Caco-2 (cell line): Measurements from ENCODE around the gene FHIP1A. TPM values are rescaled to one million over a fixed set of nuclear protein-coding genes. Genes with fewer than 3 reads are reported as not detected.
"Not testable (repeated sequence)": the region's sequence is repeated elsewhere in the genome, so short reads cannot be mapped to it uniquely, and the experiment has no call there.

Experiments
- BruUV-seq: library from RNA; stranded (reverse); fragments of 400-500 nt; replicated peaks from 2 replicates; lab custom pipeline; 2021; lab: Mats Ljungman, UMichigan
- CTCF ChIA-PET: fragments of 300-600 bp; sonication (Branson Sonifier 250); formaldehyde crosslinking; loops from one replicate; lab custom pipeline; 2022; ENCODE audit warnings: antibody characterized with exemption; lab: Charles Lee
- POLR2A ChIA-PET: fragments of 300-600 bp; sonication (Branson Sonifier 250); formaldehyde crosslinking; loops from one replicate; lab custom pipeline; 2022; ENCODE audit warnings: antibody characterized with exemption; lab: Charles Lee
- DNase-seq, 2 experiments: peaks; one replicate each; pipeline versions ENCODE4 v3.0.0 to v3.0.0-alpha.2; 2020 to 2022
- H3K27me3 ChIP-seq: replicated peaks from 2 replicates; pipeline ENCODE4 v1.6.0; 2011; ENCODE audit warnings: low read length; ENCODE audit not compliant: control insufficient read depth, insufficient read depth
- H3K36me3 ChIP-seq: 2 replicates; pipeline ENCODE4 v1.5.1; 2011; ENCODE audit warnings: low read length; ENCODE audit not compliant: control insufficient read depth, insufficient read depth
- H3K4me1 ChIP-seq: fragments of 250-450 bp; sonication (Bioruptor Pico); 2 replicates; pipeline ENCODE4 v1.5.1; 2020; ENCODE audit warnings: mild to moderate bottlenecking
- H3K4me3 ChIP-seq: 2 replicates; pipeline ENCODE4 v1.5.1; 2011; ENCODE audit warnings: low read depth, mild to moderate bottlenecking, control low read depth, low read length
- H3K9me3 ChIP-seq: fragments of 250-450 bp; sonication (Bioruptor Pico); 2 replicates; pipeline ENCODE4 v1.5.1; 2020; ENCODE audit warnings: mild to moderate bottlenecking, moderate library complexity
- H3K27ac Mint-ChIP-seq: one replicate; pipeline ENCODE4 v1.8.0; 2022; ENCODE audit warnings: mixed read lengths; ENCODE audit not compliant: unreplicated experiment
- H3K27me3 Mint-ChIP-seq: one replicate; pipeline ENCODE4 v1.8.0; 2022; ENCODE audit warnings: mixed read lengths; ENCODE audit not compliant: insufficient read depth, unreplicated experiment
- H3K36me3 Mint-ChIP-seq: one replicate; pipeline ENCODE4 v1.8.0; 2022; ENCODE audit warnings: mild to moderate bottlenecking, mixed read lengths; ENCODE audit not compliant: insufficient read depth, unreplicated experiment
- H3K4me1 Mint-ChIP-seq: one replicate; pipeline ENCODE4 v1.8.0; 2022; ENCODE audit warnings: low read depth, mixed read lengths; ENCODE audit not compliant: unreplicated experiment
- H3K4me3 Mint-ChIP-seq: one replicate; pipeline ENCODE4 v1.8.0; 2022; ENCODE audit warnings: mild to moderate bottlenecking, moderate library complexity, mixed read lengths; ENCODE audit not compliant: unreplicated experiment
- H3K9me3 Mint-ChIP-seq: one replicate; pipeline ENCODE4 v1.8.0; 2022; ENCODE audit warnings: mixed read lengths; ENCODE audit not compliant: unreplicated experiment
- CTCF ChIP-seq, 2 experiments: fragments of 200-600 bp in 1 of 2; IDR thresholded peaks; 1 replicate in 1 of 2; 2 replicates in 1 of 2; pipeline versions ENCODE4 v1.5.1 to v1.8.0; 2011 to 2022; ENCODE audit warnings: antibody characterized with exemption in 1 of 2, control low read depth in 1 of 2, inconsistent platforms in 1 of 2, low read depth in 1 of 2, low read length in 1 of 2, mild to moderate bottlenecking in 1 of 2, moderate library complexity in 1 of 2; ENCODE audit not compliant: insufficient read depth in 1 of 2, severe bottlenecking in 1 of 2, unreplicated experiment in 1 of 2
- intact Hi-C: fragments of 100-400 bp; cut with micrococcal nuclease; formaldehyde crosslinking; loops from one replicate; pipeline ENCODE4 v1.10.0; 2022; ENCODE audit not compliant: unreplicated experiment
- total RNA-seq: library from RNA; stranded (reverse); gene quantifications from 2 replicates; pipeline ENCODE4 v1.2.3, GENCODE V29; 2022

The FHIP1A gene
- total RNA-seq, 1 experiment from 2014 or later, result 22.3 TPM

GRCh38 chr4:151401739-151402138 is 7.2 kb upstream of the FHIP1A start:
- no peaks in the 10 kb centered on the region for H3K27me3 ChIP-seq
- H3K4me1 Mint-ChIP-seq, result no peaks in the 10 kb centered on the region
- ChIA-PET POLR2A (no interaction called here), CTCF (no interaction called here)
- H3K27me3 Mint-ChIP-seq, result no peaks in the 10 kb centered on the region
- intact Hi-C loops, result no loop called here
- no peaks in the 10 kb centered on the region for H3K9me3 ChIP-seq
- H3K36me3 ChIP-seq, result no peaks in the 10 kb centered on the region
- H3K4me1 ChIP-seq, result no peaks in the 10 kb centered on the region
- TF ChIP-seq CTCF (IDR thresholded peaks at IDR 0.05; ENCODE audit: insufficient read depth in 1 of 2, low read depth in 1 of 2, low read length in 1 of 2, severe bottlenecking in 1 of 2, unreplicated experiment in 1 of 2), result no peak
- BruUV-seq, result no TSS peak
- H3K4me3 Mint-ChIP-seq, result no peak overlapping the region
- H3K4me3 ChIP-seq, result no peak overlapping the region
- no peaks in the 10 kb centered on the region for H3K9me3 Mint-ChIP-seq
- no peak for DNase-seq
- H3K36me3 Mint-ChIP-seq, result no peaks in the 10 kb centered on the region
- no peak overlapping the region for H3K27ac Mint-ChIP-seq

GRCh38 chr4:151402145-151402865 is 6.7 kb upstream of the FHIP1A start:
- Histone ChIP-seq H3K4me3 (no peak overlapping the region), H3K36me3 (no peaks in the 10 kb centered on the region), H3K27me3 (no peaks in the 10 kb centered on the region), H3K9me3 (no peaks in the 10 kb centered on the region), H3K4me1 (no peaks in the 10 kb centered on the region)
- H3K4me3 Mint-ChIP-seq, result no peak overlapping the region
- DNase-seq, result no peak
- ChIA-PET POLR2A (no interaction called here), CTCF (no interaction called here)
- H3K9me3 Mint-ChIP-seq, result no peaks in the 10 kb centered on the region
- no peaks in the 10 kb centered on the region for H3K27me3 Mint-ChIP-seq
- no peaks in the 10 kb centered on the region for H3K36me3 Mint-ChIP-seq
- intact Hi-C loops, result no loop called here
- no peak overlapping the region for H3K27ac Mint-ChIP-seq
- no peaks in the 10 kb centered on the region for H3K4me1 Mint-ChIP-seq
- no peak for TF ChIP-seq CTCF (IDR thresholded peaks at IDR 0.05; ENCODE audit: insufficient read depth in 1 of 2, low read depth in 1 of 2, low read length in 1 of 2, severe bottlenecking in 1 of 2, unreplicated experiment in 1 of 2)
- no TSS peak for BruUV-seq

DNA sequence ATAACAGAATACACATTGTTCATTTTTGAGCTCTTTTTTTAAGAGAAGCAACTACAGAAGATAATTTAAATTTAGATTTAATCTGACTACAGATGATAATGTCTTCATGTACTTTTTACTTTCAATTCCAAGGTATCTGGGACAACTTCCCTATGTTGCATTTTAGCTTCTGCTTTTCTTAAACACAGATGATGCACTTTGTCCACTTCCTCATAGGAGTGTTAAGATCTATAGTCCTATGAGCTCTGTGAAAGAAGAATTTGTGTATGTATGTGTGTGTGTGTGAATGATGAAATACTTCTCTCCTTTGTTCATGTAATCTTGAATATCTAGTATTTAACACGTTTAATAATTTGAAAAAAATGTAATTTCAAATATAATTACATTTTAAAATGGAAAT is 5.3 kb upstream of the FHIP1A start:
- CTCF ChIA-PET, result no interaction called here
- H3K27ac Mint-ChIP-seq, result no peak overlapping the region

GRCh38 chr4:151404802-151405201 is 4.2 kb upstream of the FHIP1A start:
- POLR2A ChIA-PET, H3K4me1 Mint-ChIP-seq, H3K27ac Mint-ChIP-seq, H3K9me3 ChIP-seq, H3K4me3 ChIP-seq, CTCF ChIA-PET, H3K9me3 Mint-ChIP-seq, H3K36me3 ChIP-seq, H3K4me1 ChIP-seq, DNase-seq, H3K27me3 ChIP-seq, H3K4me3 Mint-ChIP-seq, H3K27me3 Mint-ChIP-seq, H3K36me3 Mint-ChIP-seq, BruUV-seq: not testable (repeated sequence)
- intact Hi-C loops, result loop anchor here (5.0 kb wide), 1 partner anchor 197 kb away; no protein-coding TSS in a partner anchor

More for the DNA sequence above, 5.3 kb upstream of the FHIP1A start:
- POLR2A ChIA-PET, result interaction anchor here (0.6 kb wide), 2 partner anchors 87 to 1489 kb away, joined by 3 read pairs; no protein-coding TSS in a partner anchor
- Histone ChIP-seq H3K4me3 (no peak overlapping the region), H3K27me3 (no peaks in the 10 kb centered on the region), H3K36me3 (no peaks in the 10 kb centered on the region), H3K9me3 (no peaks in the 10 kb centered on the region), H3K4me1 (peaks cover 7% of the 10 kb centered on the region; the same call in 1 of the 2 replicates)
- H3K27me3 Mint-ChIP-seq, result no peaks in the 10 kb centered on the region
- peaks cover 4% of the 10 kb centered on the region for H3K36me3 Mint-ChIP-seq
- no TSS peak for BruUV-seq
- no peak for DNase-seq
- H3K9me3 Mint-ChIP-seq, result no peaks in the 10 kb centered on the region
- H3K4me3 Mint-ChIP-seq, result no peak overlapping the region
- H3K4me1 Mint-ChIP-seq, result no peaks in the 10 kb centered on the region
- intact Hi-C loops, result no loop called here
- no peak for TF ChIP-seq CTCF (IDR thresholded peaks at IDR 0.05; ENCODE audit: insufficient read depth in 1 of 2, low read depth in 1 of 2, low read length in 1 of 2, severe bottlenecking in 1 of 2, unreplicated experiment in 1 of 2)
